GM12872 (cell line): ENCODE measurements around the gene RCAN3.

ENCODE experiments used
- TF ChIP-seq, protein P1 (sequence below): IDR thresholded peaks from 3 replicates; pipeline ENCODE4 v1.5.1; 2011; ENCODE audit warnings: low read depth, mild to moderate bottlenecking, low read length, moderate library complexity; ENCODE audit not compliant: insufficient read depth

Gene RCAN3

DNA sequence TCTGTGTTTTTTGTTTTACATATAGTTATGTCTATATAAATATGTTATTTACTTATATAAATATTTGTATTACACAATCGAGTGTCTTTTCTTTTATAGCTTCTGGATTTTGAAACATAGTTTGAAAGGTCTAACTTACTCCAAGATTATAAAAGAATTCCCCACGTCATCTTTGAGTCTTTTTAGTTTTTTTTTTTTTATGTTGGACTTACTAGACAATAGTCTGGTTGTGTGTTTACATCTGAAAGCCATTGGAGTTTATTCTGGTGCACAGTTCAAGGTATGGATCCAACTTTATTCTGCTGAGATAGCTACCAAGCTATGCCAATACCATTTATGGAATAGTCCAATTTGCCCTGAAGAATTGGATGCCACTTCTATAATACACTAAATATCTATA lies 26.1 kb upstream of the RCAN3 start:
- TF ChIP-seq, protein P1, sequence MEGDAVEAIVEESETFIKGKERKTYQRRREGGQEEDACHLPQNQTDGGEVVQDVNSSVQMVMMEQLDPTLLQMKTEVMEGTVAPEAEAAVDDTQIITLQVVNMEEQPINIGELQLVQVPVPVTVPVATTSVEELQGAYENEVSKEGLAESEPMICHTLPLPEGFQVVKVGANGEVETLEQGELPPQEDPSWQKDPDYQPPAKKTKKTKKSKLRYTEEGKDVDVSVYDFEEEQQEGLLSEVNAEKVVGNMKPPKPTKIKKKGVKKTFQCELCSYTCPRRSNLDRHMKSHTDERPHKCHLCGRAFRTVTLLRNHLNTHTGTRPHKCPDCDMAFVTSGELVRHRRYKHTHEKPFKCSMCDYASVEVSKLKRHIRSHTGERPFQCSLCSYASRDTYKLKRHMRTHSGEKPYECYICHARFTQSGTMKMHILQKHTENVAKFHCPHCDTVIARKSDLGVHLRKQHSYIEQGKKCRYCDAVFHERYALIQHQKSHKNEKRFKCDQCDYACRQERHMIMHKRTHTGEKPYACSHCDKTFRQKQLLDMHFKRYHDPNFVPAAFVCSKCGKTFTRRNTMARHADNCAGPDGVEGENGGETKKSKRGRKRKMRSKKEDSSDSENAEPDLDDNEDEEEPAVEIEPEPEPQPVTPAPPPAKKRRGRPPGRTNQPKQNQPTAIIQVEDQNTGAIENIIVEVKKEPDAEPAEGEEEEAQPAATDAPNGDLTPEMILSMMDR, result no peak

DNA sequence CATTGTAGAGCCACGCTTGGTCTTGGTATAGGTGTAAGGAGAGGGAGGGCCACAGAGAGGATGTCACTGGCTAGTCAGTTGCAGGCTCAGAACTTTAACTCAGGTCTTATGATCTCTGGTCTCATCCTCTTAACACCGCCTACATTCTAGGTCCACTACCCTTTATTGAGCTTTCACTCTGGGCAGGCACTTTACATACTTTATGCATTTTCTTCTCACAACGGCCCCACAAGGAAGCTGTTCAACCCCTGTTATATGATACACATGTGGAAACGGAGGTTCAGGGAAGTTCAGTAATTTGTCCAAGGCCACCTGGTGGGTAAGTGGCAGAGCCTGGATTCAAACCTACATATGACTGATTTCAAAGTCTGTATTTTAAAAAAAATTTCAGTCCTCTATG lies 25.3 kb upstream of the RCAN3 start:
- TF ChIP-seq, protein P1, result no peak

DNA sequence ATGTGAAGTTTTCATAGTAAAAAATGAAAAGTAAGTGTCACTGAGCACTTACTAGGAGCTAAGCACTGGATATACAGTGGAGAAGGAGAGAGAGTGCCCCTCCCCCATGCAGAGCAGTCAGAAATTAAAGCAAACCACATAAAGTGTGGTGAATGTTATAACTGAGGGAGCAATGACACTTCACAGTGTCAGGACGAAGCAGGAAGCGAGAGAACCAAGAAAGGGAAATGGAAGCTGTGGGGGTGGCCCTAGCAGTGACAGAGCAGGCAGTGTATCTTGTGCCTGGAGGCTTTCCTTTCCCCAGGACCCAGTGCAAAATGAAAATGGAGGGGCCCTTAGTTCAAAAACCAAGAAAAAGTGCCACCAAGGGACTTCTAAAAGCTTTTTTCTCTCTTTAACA lies 21.5 kb upstream of the RCAN3 start:
- TF ChIP-seq, protein P1, result no peak

DNA sequence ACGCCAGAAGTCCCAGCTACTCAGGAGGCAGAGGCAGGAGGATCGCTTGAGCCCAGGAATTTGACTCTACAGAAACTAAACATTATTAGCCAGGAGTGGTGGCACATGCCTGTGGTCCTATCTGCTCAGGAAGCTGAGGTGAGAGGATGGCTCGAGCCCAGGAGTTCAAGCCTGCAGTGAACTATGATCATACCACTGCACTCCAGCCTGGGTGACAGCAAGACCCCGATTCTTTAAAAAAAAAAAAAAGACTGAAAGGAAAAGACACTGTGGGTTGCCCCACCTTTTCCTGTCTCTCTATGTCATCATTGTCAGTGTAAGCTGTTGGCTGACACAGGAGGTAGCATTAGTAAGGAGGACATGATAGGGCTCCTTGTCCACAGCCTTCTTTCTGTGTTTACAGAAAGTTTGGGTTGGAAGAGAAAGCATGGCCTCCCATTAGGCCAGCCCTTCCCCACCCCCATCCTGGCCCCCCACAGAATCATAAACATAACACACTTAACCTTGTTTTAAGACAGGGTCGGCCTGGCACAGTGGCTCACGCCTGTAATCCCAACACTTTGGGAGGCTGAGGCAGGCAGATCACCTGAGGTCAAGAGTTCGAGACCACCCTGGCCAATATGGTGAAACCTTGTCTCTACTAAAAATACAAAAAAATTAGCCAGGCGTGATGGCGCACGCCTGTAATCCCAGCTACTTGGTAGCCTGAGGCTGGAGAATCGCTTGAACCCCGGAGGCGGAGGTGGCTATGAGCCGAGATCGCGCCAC lies 20.6 kb upstream of the RCAN3 start:
- TF ChIP-seq, protein P1, result no peak

DNA sequence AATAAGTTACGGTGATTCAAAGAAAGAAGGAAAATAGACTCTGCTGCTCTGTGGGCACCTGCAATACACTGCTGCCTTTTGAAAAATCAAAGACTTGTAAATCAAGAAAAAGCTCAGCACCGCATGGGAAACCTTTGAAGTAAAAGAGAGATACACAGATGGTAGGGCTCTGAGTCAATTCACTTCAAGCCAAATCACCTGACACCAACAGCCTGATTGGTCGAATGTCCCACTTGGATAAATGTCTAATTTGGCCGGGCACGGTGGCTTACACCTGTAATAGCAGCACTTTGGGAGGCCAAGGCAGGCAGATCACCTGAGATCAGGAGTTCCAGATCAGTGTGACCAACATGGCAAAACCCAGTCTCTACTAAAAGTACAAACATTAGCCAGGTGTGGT lies 19.2 kb upstream of the RCAN3 start:
- TF ChIP-seq, protein P1, result no peak

DNA sequence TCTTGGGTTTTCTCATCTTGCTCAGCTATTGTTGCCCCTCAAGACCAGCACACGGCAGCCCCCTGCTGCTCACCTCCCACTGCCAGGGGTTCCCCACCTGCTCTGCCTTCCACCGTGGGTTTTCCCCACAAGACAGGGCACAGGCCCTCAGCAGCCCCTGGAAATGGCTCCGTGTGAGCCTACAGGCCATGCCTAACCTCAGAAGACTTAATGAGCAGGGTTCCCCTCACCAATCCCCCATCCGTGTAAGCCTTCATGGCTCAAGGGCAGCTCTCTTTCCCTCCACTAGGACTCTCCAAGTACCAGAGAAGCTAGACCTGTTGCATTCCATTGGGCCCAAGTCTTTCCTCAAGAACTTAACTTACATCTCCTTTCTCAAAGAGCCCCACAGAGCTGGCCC lies 18.4 kb upstream of the RCAN3 start:
- TF ChIP-seq, protein P1, result no peak

DNA sequence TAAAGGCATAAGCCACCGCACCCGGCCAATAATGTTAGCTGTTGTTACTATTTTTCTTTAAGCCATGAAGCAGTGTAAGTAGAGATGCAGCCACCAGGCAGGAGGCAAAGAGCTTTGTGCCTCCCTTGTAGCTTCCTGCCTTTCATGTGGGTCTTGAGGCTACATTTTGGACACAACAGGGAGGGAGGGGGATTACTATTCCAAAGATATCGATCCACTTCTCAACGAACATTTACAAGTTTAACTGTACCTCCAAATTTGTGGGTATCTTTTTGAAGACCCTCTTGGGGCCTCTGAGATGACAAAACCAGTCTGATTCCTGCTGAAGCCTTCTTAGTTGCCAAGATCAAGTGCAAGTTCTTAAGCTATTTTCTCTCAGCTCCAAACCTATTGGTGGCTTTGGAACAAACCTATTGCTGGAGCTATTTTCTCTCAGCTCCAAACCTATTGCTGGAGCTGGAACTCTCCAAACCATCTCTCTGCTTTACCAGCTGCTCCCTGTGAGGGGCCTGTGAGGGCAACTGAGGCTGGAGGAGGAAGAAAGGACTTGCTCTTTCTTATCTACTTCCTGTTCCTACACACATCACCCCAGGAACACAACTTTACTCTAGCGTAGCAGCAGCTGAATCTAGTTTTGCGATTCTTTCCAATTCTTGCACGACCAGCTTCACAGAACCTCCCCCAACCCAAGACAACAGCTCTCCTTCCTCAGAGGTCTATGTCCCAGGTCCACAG lies 16.1 kb upstream of the RCAN3 start:
- TF ChIP-seq, protein P1, result no peak
